Ramos (cell line): ENCODE data around the gene KRTAP10-4.
"Not testable (repeated sequence)": the region's sequence is repeated elsewhere in the genome, so short reads cannot be mapped to it uniquely, and the experiment has no call there.

Experiments used
- in situ Hi-C: fragments of 300-500 bp; cut with MboI; formaldehyde crosslinking; loops from one replicate; pipeline ENCODE4 v1.14.3; 2022; ENCODE audit warnings: low sequenced_read_pairs; ENCODE audit not compliant: unreplicated experiment

The KRTAP10-4 gene

GRCh38 chr21:44593598-44594405 lies 20.3 kb downstream of the KRTAP10-4 start:
- in situ Hi-C loops, result no loop called here

- in situ Hi-C loops, result no loop called here
Observed at GRCh38 chr21:44594406-44594916, 20.9 kb downstream of the KRTAP10-4 start.

- in situ Hi-C loops, result no loop called here
Observed at GRCh38 chr21:44595524-44595923, 22.0 kb downstream of the KRTAP10-4 start.

GRCh38 chr21:44596068-44596725 lies 22.7 kb downstream of the KRTAP10-4 start:
- in situ Hi-C loops, result no loop called here

GRCh38 chr21:44598061-44598460 lies 24.5 kb downstream of the KRTAP10-4 start:
- in situ Hi-C loops, result no loop called here

- in situ Hi-C loops, result no loop called here
Observed at GRCh38 chr21:44599264-44600029, 25.9 kb downstream of the KRTAP10-4 start.

GRCh38 chr21:44600118-44600978 lies 26.8 kb downstream of the KRTAP10-4 start, which contains the start of gene KRTAP10-7:
Gene KRTAP10-7, plus strand, starts transcription at chr21:44600597. Its CDS starts 25 bp downstream, at chr21:44600622.
- in situ Hi-C loops, result not testable (repeated sequence)

- in situ Hi-C loops, result not testable (repeated sequence)
Observed at GRCh38 chr21:44601091-44601490, 27.6 kb downstream of the KRTAP10-4 start.

- in situ Hi-C loops, result no loop called here
Observed at GRCh38 chr21:44601596-44602462, 28.3 kb downstream of the KRTAP10-4 start.

GRCh38 chr21:44602463-44602850 lies 28.9 kb downstream of the KRTAP10-4 start:
- in situ Hi-C loops, result no loop called here

GRCh38 chr21:44603109-44603875 lies 29.8 kb downstream of the KRTAP10-4 start:
- in situ Hi-C loops, result no loop called here

- in situ Hi-C loops, result no loop called here
Observed at GRCh38 chr21:44603911-44604310, 30.4 kb downstream of the KRTAP10-4 start.

- in situ Hi-C loops, result no loop called here
Observed at GRCh38 chr21:44606495-44606894, 33.0 kb downstream of the KRTAP10-4 start.

GRCh38 chr21:44609193-44609592 lies 35.7 kb downstream of the KRTAP10-4 start:
- in situ Hi-C loops, result no loop called here

- in situ Hi-C loops, result not testable (repeated sequence)
Observed at GRCh38 chr21:44610157-44610843, 36.8 kb downstream of the KRTAP10-4 start.

GRCh38 chr21:44611551-44611950 lies 38.0 kb downstream of the KRTAP10-4 start:
- in situ Hi-C loops, result no loop called here

GRCh38 chr21:44612029-44612486 lies 38.5 kb downstream of the KRTAP10-4 start, which contains the start of gene KRTAP10-8:
Gene KRTAP10-8, plus strand, starts transcription at chr21:44612079. Its CDS starts 22 bp downstream, at chr21:44612101.
- in situ Hi-C loops, result no loop called here
